ENCODE measurements around the gene LGR4. TPM values are rescaled to one million over a fixed set of nuclear protein-coding genes. Genes with fewer than 3 reads are reported as not detected.

LGR4 gene
- total and polyA plus RNA-seq, 2 of the 4 experiments (the other 2 are of a cell fraction) = 2.9 to 6.8 TPM

GRCh38 chr11:27329867-27330632 is 142.5 kb downstream of the LGR4 start:
- in situ Hi-C loops (cut with MboI; ENCODE audit: low sequenced_read_pairs) (no loop called here), intact Hi-C loops (cut with micrococcal nuclease) (no loop called here), dilution Hi-C loops (cut with HindIII; ENCODE audit: low sequenced_read_pairs, unreplicated experiment) (no loop called here)
- Histone ChIP-seq H3K9me3 (ENCODE audit: control insufficient read depth, insufficient read depth, low read length) (no peaks in the 10 kb centered on the region), H4K5ac (ENCODE audit: low read depth, low read length) (no peak overlapping the region), H4K20me1 (ENCODE audit: insufficient read depth, low read length) (no peaks in the 10 kb centered on the region), H2BK5ac (ENCODE audit: low read depth, low read length, poor library complexity, severe bottlenecking) (no peak overlapping the region), H3K79me1 (ENCODE audit: low read depth in 1 of 2, low read length in 2 of 2) (no peaks in the 10 kb centered on the region), H2AK5ac (ENCODE audit: low read depth, low read length) (no peak overlapping the region), H3K23ac (ENCODE audit: low read depth, low read length) (no peak overlapping the region), H3K14ac (replicated peaks; ENCODE audit: low read depth, low read length) (no peak overlapping the region), H2BK15ac (ENCODE audit: low read depth, low read length) (no peak overlapping the region), H2AFZ (replicated peaks; ENCODE audit: low read length, poor library complexity) (no peak overlapping the region), H3K56ac (ENCODE audit: extremely low read depth, insufficient read depth, low read length) (no peak overlapping the region), H3K9ac (ENCODE audit: low read depth, low read length) (no peak overlapping the region), H2BK120ac (ENCODE audit: low read depth, low read length) (no peak overlapping the region), H4K91ac (ENCODE audit: insufficient read depth, low read depth, low read length) (no peak overlapping the region), H3K4me2 (ENCODE audit: low read depth, low read length) (no peak overlapping the region), H2AK9ac (replicated peaks; ENCODE audit: low read depth, low read length, poor library complexity) (no peak overlapping the region), H4K8ac (ENCODE audit: low read depth in 2 of 2, low read length in 2 of 2) (no peak overlapping the region), H3K4ac (ENCODE audit: low read depth, low read length) (no peak overlapping the region), H3K4me3 (ENCODE audit: insufficient read depth, low read depth, low read length) (no peak overlapping the region), H2BK20ac (ENCODE audit: low read depth, low read length) (no peak overlapping the region), H3K27ac (ENCODE audit: insufficient read depth, low read length) (no peak overlapping the region), H3K9me1 (ENCODE audit: insufficient read depth, low read length) (no peaks in the 10 kb centered on the region; the same call in 1 of the 2 replicates), H3K27me3 (ENCODE audit: control insufficient read depth, insufficient read depth, low read length) (no peaks in the 10 kb centered on the region), H3K4me1 (ENCODE audit: control insufficient read depth, insufficient read depth, low read length) (peaks cover 6% of the 10 kb centered on the region), H3K18ac (ENCODE audit: low read depth, low read length) (no peak overlapping the region), H3K36me3 (ENCODE audit: control insufficient read depth, insufficient read depth, low read length) (no peaks in the 10 kb centered on the region)
- TF ChIP-seq CEBPB (IDR thresholded peaks at IDR 0.05; ENCODE audit: low read depth, low read length) (no peak), RFX5 (IDR thresholded peaks at IDR 0.05; ENCODE audit: low read depth, low read length) (no peak), CTCF (conservative IDR thresholded peaks at IDR 0.05; ENCODE audit: low read depth, low read length) (no peak)
- no peak for ATAC-seq (ENCODE audit: low read depth)
- no TSS peak for BruUV-seq (replicated peaks)
- POLR2A ChIA-PET (ENCODE audit: unreplicated experiment) = interaction anchor here (0.5 kb wide), 1 partner anchor 13 kb away, joined by 4 read pairs; no protein-coding TSS in a partner anchor
- no CpG with 5 or more reads among the region's 4 CpGs for WGBS, 2 experiments (ENCODE audit: extremely low coverage in 2 of 2, insufficient read length in 1 of 2)
- CTCF ChIA-PET = interaction anchor here (0.6 kb wide), 1 partner anchor 207 kb away, joined by 4 read pairs; no protein-coding TSS in a partner anchor
- DNase-seq = no peak

Data from IMR-90 (cell line).